Activated naive CD8-positive, alpha-beta T cell (primary cell): ENCODE results near the gene ITGBL1.

Experiments
- H3K27ac Mint-ChIP-seq: one replicate; pipeline ENCODE4 v1.8.0; 2021; ENCODE audit warnings: mixed read lengths
- H3K27me3 Mint-ChIP-seq: one replicate; pipeline ENCODE4 v1.8.0; 2021; ENCODE audit warnings: mixed read lengths
- H3K36me3 Mint-ChIP-seq: one replicate; pipeline ENCODE4 v1.8.0; 2021; ENCODE audit warnings: mixed read lengths
- H3K4me1 Mint-ChIP-seq: one replicate; pipeline ENCODE4 v1.8.0; 2021; ENCODE audit warnings: low read depth, mixed read lengths
- H3K4me3 Mint-ChIP-seq: one replicate; pipeline ENCODE4 v1.8.0; 2021; ENCODE audit warnings: mild to moderate bottlenecking, mixed read lengths
- H3K9me3 Mint-ChIP-seq: one replicate; pipeline ENCODE4 v1.8.0; 2021; ENCODE audit warnings: low read depth, mixed read lengths

Gene ITGBL1

DNA sequence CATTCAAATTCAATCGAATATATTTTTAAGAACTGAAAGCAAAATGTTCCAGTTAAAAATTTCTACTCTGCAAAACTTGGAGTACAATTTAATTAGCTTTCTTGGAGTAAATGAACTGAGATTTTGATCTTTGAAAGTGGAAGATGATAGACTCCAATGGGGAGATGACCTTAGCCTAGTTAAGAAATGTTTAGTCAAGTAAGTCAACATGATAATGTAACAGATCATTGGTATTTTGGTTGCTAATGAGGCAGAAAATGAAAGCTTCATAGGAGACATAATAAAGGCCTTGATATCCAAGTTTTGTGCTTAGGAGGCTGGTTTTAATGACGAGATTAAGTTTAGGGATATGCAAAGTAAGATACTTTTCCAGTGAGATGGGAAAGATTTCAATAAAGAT is 181.7 kb downstream of the ITGBL1 start:
- Mint-ChIP-seq H3K4me3 (no peak overlapping the region), H3K9me3 (no peaks in the 10 kb centered on the region), H3K27ac (no peak overlapping the region), H3K27me3 (no peaks in the 10 kb centered on the region), H3K4me1 (no peaks in the 10 kb centered on the region), H3K36me3 (no peaks in the 10 kb centered on the region)

- H3K4me3 Mint-ChIP-seq: no peak overlapping the region
- peaks cover 4% of the 10 kb centered on the region for H3K4me1 Mint-ChIP-seq
- H3K27ac Mint-ChIP-seq: no peak overlapping the region
- no peaks in the 10 kb centered on the region for H3K36me3 Mint-ChIP-seq
- peaks cover 2% of the 10 kb centered on the region for H3K27me3 Mint-ChIP-seq
- no peaks in the 10 kb centered on the region for H3K9me3 Mint-ChIP-seq
These were observed 187.2 kb downstream of the ITGBL1 start for GRCh38 chr13:101639711-101640110.

- Mint-ChIP-seq H3K36me3 (no peaks in the 10 kb centered on the region), H3K4me3 (no peak overlapping the region), H3K27me3 (peaks cover 6% of the 10 kb centered on the region), H3K27ac (no peak overlapping the region), H3K9me3 (no peaks in the 10 kb centered on the region), H3K4me1 (peaks cover 4% of the 10 kb centered on the region)
These were observed 188.4 kb downstream of the ITGBL1 start for GRCh38 chr13:101640788-101641400.

DNA sequence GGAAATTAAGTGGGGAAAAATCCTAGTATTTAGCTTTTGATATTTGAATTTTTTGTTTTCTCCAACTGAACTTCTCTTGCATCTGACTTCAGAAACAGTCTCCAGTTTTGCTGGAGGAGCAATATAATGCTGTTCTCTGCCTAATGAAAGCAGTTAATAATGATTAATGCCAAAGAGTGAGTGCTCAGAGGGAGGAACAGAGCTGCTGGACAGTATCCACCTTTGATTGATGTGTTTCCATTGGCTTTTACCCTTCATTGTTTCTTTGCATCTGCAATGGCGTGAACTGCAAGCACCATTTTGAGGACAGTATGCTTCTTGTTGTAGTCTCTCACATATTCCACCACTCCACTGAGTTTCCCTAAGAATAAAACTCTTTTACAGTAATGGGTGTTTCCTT is 193.4 kb downstream of the ITGBL1 start:
- H3K27me3 Mint-ChIP-seq: peaks cover 6% of the 10 kb centered on the region
- peaks cover 3% of the 10 kb centered on the region for H3K4me1 Mint-ChIP-seq
- H3K36me3 Mint-ChIP-seq: no peaks in the 10 kb centered on the region
- H3K27ac Mint-ChIP-seq: no peak overlapping the region
- no peaks in the 10 kb centered on the region for H3K9me3 Mint-ChIP-seq
- no peak overlapping the region for H3K4me3 Mint-ChIP-seq

GRCh38 chr13:101647760-101648159 is 195.3 kb downstream of the ITGBL1 start:
- Mint-ChIP-seq H3K27ac (no peak overlapping the region), H3K36me3 (no peaks in the 10 kb centered on the region), H3K4me3 (no peak overlapping the region)

GRCh38 chr13:101648766-101649487 is 196.5 kb downstream of the ITGBL1 start:
- peaks cover 3% of the 10 kb centered on the region for H3K4me1 Mint-ChIP-seq
- H3K4me3 Mint-ChIP-seq: no peak overlapping the region
- peaks cover 6% of the 10 kb centered on the region for H3K27me3 Mint-ChIP-seq
- H3K9me3 Mint-ChIP-seq: no peaks in the 10 kb centered on the region
- H3K27ac Mint-ChIP-seq: no peak overlapping the region
- H3K36me3 Mint-ChIP-seq: no peaks in the 10 kb centered on the region

More at GRCh38 chr13:101647760-101648159, 195.3 kb downstream of the ITGBL1 start:
- Mint-ChIP-seq H3K9me3 (no peaks in the 10 kb centered on the region), H3K27me3 (peaks cover 6% of the 10 kb centered on the region), H3K4me1 (peaks cover 3% of the 10 kb centered on the region)

DNA sequence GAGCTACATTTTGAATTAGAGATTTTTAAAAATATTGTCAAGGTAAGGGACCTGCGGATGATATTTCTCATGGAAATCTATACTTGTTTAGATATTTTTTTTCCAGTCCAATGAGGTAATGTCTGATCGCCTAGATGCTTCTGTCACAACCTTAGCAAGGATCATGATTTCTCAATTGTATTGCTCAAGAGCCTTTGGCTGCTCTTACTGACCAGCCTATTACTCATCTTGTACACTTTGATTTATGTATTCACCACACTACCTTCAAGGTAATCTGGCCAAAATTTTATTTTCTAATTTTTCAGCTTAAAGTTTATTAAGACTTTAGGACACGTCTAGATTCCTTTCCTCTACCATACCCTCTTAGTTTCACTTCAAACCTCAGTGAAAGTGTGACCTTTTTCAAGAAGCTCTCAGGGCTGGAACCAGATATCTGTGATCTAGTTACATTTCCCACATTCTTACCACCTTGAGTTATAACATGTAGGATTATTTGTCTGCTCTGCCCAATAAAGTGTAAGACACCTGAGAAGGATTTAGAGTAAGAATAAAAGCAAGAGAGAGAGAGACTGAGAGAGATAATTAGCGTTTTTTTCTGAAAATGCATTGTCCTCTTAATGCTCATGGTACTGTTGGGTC is 197.1 kb downstream of the ITGBL1 start:
- Mint-ChIP-seq H3K9me3 (no peaks in the 10 kb centered on the region), H3K36me3 (no peaks in the 10 kb centered on the region), H3K4me3 (no peak overlapping the region), H3K27ac (no peak overlapping the region), H3K4me1 (peaks cover 3% of the 10 kb centered on the region), H3K27me3 (peaks cover 4% of the 10 kb centered on the region)

- H3K9me3 Mint-ChIP-seq: no peaks in the 10 kb centered on the region
- no peak overlapping the region for H3K27ac Mint-ChIP-seq
- H3K4me1 Mint-ChIP-seq: peaks cover 2% of the 10 kb centered on the region
- no peaks in the 10 kb centered on the region for H3K36me3 Mint-ChIP-seq
- H3K4me3 Mint-ChIP-seq: no peak overlapping the region
- peaks cover 2% of the 10 kb centered on the region for H3K27me3 Mint-ChIP-seq
These were observed 202.4 kb downstream of the ITGBL1 start for GRCh38 chr13:101654883-101655282.

GRCh38 chr13:101655435-101655834 is 203.0 kb downstream of the ITGBL1 start:
- Mint-ChIP-seq H3K27me3 (peaks cover 2% of the 10 kb centered on the region), H3K9me3 (no peaks in the 10 kb centered on the region), H3K4me3 (no peak overlapping the region)

DNA sequence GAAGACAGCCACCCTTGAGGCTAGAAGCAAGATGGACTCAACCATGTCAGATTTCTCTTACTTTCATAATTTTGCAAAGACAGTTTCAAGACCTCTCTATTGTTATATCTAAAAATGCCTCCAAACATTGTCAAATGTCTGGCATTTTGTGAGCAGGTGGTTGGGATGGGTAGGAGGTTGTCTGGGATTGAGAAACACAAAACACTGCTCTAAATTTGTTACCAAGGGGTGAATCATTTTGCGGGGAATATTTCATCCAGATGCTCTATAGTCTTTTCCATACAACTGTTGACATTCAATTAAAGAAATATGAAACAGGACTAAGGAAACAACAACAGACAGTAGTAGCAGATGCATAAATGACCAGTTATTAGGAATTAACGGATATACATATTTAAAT is 208.2 kb downstream of the ITGBL1 start:
- H3K27me3 Mint-ChIP-seq: peaks cover 4% of the 10 kb centered on the region
- no peaks in the 10 kb centered on the region for H3K4me1 Mint-ChIP-seq
- H3K9me3 Mint-ChIP-seq: peaks cover 4% of the 10 kb centered on the region
- H3K36me3 Mint-ChIP-seq: peaks cover 2% of the 10 kb centered on the region
- H3K27ac Mint-ChIP-seq: no peak overlapping the region
- H3K4me3 Mint-ChIP-seq: no peak overlapping the region

More at GRCh38 chr13:101655435-101655834, 203.0 kb downstream of the ITGBL1 start:
- H3K4me1 Mint-ChIP-seq: peaks cover 2% of the 10 kb centered on the region
- H3K36me3 Mint-ChIP-seq: no peaks in the 10 kb centered on the region
- no peak overlapping the region for H3K27ac Mint-ChIP-seq

DNA sequence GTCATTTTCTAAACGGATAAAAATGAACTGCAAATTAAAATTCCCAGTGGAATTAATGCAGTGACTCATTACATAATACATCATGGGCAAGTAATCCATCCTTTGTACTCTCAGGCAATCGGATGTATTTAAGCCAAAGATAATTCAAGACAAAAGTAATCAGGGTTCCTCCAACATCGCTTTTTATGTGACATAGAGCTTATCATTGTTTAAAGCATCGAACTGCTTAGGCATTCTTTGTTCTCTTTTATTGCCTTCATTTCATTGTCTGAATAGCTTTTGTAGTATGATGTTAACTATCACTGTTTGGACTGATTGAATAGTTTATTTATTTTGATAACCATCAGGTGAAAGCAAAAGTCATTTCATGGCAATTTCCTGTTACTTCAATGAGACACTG is 209.4 kb downstream of the ITGBL1 start:
- H3K36me3 Mint-ChIP-seq: peaks cover 4% of the 10 kb centered on the region

GRCh38 chr13:101673360-101674105 is 221.1 kb downstream of the ITGBL1 start:
- Mint-ChIP-seq H3K4me3 (no peak overlapping the region), H3K36me3 (no peaks in the 10 kb centered on the region), H3K9me3 (no peaks in the 10 kb centered on the region), H3K27me3 (no peaks in the 10 kb centered on the region), H3K27ac (no peak overlapping the region), H3K4me1 (no peaks in the 10 kb centered on the region)

More for the DNA sequence above, 209.4 kb downstream of the ITGBL1 start:
- Mint-ChIP-seq H3K27ac (no peak overlapping the region), H3K4me1 (no peaks in the 10 kb centered on the region), H3K27me3 (peaks cover 4% of the 10 kb centered on the region), H3K4me3 (no peak overlapping the region), H3K9me3 (peaks cover 9% of the 10 kb centered on the region)

- Mint-ChIP-seq H3K4me3 (no peak overlapping the region), H3K9me3 (no peaks in the 10 kb centered on the region), H3K36me3 (no peaks in the 10 kb centered on the region), H3K27me3 (peaks cover 3% of the 10 kb centered on the region), H3K27ac (no peak overlapping the region), H3K4me1 (no peaks in the 10 kb centered on the region)
These were observed 229.4 kb downstream of the ITGBL1 start for GRCh38 chr13:101681834-101682233.

DNA sequence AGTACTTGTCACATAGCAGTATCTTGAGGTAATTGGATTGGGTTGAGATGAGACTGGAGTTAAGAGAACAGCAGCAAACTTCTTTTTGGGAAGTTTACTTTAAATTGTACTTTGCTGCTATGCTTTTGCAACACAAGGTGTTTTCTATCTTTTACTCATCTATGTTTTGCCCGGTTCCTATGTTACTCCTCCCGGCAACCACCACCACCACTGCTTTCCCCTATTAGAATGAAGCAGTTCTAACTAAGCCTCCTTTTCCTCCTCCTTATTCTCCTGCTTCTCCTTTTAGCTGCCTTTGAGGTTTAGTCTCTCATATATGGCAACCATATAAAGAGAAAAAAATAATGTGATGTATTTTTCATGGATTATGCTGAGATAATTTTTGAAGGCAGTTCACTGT is 233.5 kb downstream of the ITGBL1 start:
- Mint-ChIP-seq H3K27me3 (peaks cover 9% of the 10 kb centered on the region), H3K36me3 (no peaks in the 10 kb centered on the region), H3K4me3 (no peak overlapping the region), H3K27ac (no peak overlapping the region), H3K9me3 (no peaks in the 10 kb centered on the region), H3K4me1 (no peaks in the 10 kb centered on the region)

GRCh38 chr13:101690871-101691270 is 238.4 kb downstream of the ITGBL1 start:
- Mint-ChIP-seq H3K4me1 (no peaks in the 10 kb centered on the region), H3K9me3 (no peaks in the 10 kb centered on the region), H3K4me3 (no peak overlapping the region), H3K27ac (no peak overlapping the region), H3K27me3 (peaks cover 10% of the 10 kb centered on the region), H3K36me3 (no peaks in the 10 kb centered on the region)
